ENCODE measurements around the gene CCDC12. TPM values are rescaled to one million over a fixed set of nuclear protein-coding genes. Genes with fewer than 3 reads are reported as not detected.

CCDC12 gene
- total and polyA plus RNA-seq, 2 of the 13 experiments (the other 11 are each of a cell fraction or from before 2014, with no cell fraction given): 30.1 to 49.5 TPM

DNA sequence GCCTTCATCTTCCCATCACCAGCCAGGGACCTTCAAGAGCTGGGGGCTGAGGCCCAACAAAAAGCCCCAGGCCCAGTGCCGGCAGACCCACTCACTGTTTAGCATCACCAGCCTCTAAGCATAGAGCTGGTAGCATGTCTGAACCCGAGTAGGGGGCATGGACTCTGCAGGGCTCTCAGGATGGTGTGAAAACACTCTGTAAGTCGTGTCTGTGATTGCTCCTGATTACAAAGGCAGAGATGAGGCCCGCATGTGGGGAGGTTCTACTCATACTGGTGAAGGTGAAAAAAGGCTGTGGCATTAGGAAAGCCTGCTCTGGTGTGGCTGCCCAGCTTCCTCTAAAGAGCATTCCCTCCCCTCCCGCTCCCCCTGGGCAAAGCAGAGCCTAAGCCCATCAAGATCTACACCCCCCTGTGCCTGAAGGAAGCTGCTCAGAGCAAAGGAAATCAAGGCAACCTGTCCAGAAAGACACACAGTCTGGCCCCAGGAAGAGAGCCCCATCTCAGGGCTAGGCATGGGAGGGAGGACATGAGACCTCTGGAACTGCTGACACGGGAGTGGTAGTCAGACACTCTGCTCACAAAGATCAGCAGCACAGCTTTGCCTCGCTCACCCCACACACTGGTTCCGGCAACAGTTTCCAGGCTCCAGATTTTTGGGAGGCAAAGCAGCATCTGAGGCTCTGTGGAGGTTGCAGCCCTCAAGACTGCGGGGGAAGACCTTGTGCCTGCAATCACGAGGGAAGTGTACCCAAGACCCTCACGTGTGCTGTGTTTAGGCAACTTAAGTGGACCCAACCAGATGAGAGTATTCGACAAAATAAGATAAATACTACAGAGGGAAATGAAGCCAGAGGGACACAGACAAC is 36.7 kb downstream of the CCDC12 start (continued):
- TF ChIP-seq, protein P1, sequence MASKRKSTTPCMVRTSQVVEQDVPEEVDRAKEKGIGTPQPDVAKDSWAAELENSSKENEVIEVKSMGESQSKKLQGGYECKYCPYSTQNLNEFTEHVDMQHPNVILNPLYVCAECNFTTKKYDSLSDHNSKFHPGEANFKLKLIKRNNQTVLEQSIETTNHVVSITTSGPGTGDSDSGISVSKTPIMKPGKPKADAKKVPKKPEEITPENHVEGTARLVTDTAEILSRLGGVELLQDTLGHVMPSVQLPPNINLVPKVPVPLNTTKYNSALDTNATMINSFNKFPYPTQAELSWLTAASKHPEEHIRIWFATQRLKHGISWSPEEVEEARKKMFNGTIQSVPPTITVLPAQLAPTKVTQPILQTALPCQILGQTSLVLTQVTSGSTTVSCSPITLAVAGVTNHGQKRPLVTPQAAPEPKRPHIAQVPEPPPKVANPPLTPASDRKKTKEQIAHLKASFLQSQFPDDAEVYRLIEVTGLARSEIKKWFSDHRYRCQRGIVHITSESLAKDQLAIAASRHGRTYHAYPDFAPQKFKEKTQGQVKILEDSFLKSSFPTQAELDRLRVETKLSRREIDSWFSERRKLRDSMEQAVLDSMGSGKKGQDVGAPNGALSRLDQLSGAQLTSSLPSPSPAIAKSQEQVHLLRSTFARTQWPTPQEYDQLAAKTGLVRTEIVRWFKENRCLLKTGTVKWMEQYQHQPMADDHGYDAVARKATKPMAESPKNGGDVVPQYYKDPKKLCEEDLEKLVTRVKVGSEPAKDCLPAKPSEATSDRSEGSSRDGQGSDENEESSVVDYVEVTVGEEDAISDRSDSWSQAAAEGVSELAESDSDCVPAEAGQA (IDR thresholded peaks at IDR 0.05; ENCODE audit: low read depth): no peak
- TF ChIP-seq, protein P1 (CRISPR knock-in tag; IDR thresholded peaks at IDR 0.05; ENCODE audit: borderline replicate concordance): no peak
- no peak for TF ChIP-seq ZC3H4 (CRISPR knock-in tag; IDR thresholded peaks at IDR 0.05; ENCODE audit: borderline replicate concordance)
- no peak for TF ChIP-seq JARID2 (CRISPR knock-in tag; IDR thresholded peaks at IDR 0.05; ENCODE audit: insufficient replicate concordance)
- no peak for TF ChIP-seq ZMAT3 (CRISPR knock-in tag; conservative IDR thresholded peaks at IDR 0.05)
- TF ChIP-seq MAZ (IDR thresholded peaks at IDR 0.05; ENCODE audit: borderline replicate concordance, low read depth, low read length): no peak
- no peak for TF ChIP-seq MAZ (CRISPR knock-in tag; IDR thresholded peaks at IDR 0.05; ENCODE audit: low read depth)
- TF ChIP-seq ZSCAN31 (CRISPR knock-in tag; IDR thresholded peaks at IDR 0.05; ENCODE audit: low read depth): no peak
